Fibroblast of skin of left biceps (primary cell): ENCODE measurements around the gene METTL16.
A peak's percentile ranks its signal among the peaks of the same experiment; 100 is the strongest.
"Not testable (repeated sequence)": the region's sequence is repeated elsewhere in the genome, so short reads cannot be mapped to it uniquely, and the experiment has no call there.

ENCODE experiments used
- DNase-seq, 2 experiments: peaks; one replicate each; pipeline ENCODE4 v3.0.0-alpha.2; 2013; ENCODE audit warnings: low read depth in 2 of 2

Gene METTL16

DNA sequence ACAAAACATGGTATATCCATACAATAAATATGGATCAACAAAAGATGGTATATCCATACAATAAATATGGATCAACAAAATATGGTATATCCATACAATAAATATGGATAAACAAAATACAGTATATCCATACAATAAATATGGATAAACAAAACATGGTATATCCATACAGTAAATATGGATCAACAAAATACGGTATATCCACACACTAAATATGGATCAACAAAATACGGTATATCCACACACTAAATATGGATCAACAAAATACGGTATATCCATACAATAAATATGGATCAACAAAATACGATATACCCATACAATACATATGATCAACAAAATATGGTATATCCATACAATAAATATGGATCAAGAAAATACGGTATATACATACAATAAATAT lies 8.1 kb downstream of the METTL16 start:
- DNase-seq: no peak

DNA sequence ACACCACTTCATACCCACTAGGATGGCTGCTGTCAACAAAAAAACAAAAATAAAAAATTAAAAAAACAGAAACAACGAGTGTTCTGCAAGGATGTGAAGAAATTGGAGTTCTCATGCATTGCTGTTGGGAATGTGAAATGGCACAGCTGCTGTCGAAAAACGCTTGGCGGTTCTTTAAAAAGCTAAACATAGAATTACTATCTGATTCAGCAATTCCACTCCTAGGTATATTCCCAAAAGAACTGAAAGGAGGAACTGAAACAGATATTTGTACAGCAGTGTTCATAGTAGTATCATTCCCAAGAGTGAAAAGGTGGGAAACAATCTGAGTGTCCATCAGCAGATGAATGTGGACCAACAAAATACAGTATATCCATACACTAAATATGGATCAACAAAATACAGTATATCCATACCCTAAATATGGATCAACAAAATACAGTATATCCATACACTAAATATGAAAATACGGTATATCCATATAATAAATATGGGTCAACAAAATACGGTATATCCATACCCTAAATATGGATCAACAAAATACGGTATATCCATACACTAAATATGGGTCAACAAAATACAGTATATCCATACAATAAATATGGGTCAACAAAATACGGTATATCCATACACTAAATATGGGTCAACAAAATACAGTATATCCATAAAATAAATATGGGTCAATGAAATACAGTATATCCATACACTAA lies 8.7 kb downstream of the METTL16 start:
- DNase-seq: no peak

DNA sequence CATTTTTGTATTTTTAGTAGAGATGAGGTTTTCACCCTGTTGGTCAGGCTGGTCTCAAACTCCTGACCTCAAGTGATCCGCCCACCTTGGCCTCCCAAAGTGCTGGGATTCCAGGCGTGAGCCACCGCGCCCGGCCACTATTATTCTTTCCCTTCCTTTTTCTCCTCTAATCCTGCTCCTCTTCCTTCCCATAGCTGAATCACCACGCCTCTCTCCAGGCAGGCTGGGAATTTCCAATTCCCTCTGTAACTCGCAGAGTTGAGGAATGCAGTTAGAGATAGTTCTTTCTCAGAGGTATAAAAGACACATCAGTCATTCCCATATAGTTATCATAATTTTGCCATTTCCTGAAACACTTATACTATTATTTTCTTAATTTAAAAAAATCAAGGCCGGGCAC lies 11.2 kb downstream of the METTL16 start:
- DNase-seq: no peak

DNA sequence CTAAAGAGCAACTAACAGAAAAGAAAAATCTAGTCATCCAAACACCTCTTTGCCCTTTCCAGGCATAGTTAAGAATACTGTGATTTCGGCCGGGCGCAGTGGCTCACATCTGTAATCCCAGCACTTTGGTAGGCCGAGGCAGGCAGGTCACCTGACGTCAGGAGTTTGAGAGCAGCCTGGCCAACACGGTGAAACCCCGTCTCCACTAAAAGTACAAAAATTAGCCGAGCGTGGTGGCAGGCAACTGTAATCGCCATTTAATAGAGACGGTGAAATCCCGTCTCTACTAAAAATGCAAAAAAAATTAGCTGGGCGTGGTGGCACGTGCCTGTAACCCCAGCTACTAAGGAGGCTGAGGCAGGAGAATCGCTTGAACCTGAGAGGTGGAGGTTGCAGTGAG lies 22.4 kb downstream of the METTL16 start:
- DNase-seq: not testable (repeated sequence)

DNA sequence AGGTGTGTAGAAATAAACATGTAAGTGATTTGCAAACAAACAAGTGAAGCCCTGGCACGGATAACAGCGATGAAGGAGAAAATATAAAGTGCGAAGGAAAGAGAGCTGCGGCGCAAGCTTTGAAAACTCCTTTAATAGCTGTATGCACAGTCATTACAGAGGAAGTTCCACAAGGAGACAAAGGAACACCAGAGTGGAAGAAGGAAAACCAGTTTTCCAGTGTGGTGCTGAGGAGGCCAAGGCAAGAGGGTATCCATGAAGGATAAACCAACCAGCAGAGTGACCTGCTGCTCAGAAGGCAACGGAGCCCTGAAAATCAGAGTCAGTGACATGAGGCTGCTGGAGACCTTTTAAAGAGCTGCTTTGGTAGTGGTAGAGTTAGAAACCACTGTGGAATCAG lies 24.4 kb downstream of the METTL16 start:
- no peak for DNase-seq

DNA sequence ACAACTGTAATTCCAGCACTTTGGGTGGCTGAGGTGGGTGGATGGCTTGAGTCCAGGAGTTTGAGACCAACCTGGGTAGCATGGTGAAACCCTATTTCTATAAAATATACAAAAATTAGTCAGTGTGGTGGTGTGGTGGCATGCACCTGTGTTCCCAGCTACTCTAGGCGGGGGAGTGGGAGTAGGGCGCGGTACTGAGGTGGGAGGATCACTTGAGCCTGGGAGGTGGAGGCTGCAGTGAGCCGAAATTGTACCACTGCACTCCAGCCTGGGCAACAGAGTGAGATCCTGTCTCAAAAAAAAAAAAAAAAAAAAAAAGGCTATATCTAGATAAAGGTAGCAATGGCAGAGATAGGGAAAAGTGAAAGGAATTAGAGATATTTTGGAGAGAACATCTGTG lies 25.0 kb downstream of the METTL16 start:
- DNase-seq: not testable (repeated sequence)

DNA sequence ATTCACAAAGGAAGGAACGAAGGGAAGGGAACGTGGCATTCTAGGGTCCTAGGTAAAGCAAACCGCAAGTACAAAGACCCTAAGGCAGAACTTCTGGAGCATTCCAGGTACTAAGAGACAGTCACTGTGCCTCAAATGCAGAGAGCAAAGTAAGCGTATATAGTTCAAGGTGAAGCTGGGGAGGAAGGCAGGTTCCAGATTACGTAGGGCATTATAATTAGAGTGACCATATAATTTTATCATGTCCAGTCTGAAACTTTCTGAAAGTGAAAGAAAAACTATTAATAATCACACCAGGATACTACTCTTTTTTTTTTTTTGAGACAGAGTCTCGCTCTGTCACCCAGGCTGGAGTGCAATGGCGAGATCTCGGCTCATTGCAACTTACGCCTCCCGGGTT lies 25.7 kb downstream of the METTL16 start:
- no peak for DNase-seq

DNA sequence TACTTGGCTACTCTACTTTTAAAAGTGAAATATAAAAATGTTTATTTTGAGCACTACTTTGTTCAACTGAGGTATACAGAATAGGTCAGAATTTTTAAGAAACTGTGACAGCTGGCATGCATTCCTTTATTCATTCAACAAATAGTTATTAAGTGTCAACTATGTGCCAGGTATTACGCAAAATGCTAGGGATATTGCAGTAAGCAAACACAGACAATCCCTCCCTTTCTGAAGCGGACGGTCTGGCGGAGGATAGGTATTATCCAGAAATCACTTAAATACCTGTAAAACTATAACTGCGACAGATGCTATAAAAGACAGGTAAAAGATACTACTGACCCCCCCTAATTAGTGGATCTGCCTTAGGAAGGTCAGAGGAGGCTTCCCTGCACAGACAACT lies 26.1 kb downstream of the METTL16 start:
- DNase-seq: peak; percentile 4 to 15

DNA sequence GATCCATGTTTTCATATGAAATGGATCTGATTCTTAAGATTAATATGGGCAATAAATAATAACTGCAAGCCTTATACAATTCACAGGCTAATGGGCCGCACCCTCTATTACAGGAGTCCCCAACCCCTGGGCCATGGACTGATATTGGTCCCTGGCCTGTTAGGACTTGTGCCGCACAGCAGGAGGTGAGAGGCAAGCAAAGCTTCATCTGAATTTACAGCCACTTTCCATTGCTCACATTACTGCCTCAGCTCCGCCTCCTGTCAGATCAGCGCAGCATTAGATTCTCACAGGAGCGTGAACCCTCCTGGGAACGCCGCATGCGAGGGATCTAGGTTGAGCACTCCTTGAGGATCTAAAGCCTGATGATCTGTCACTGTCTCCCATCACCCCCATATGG lies 26.8 kb downstream of the METTL16 start:
- no peak for DNase-seq

DNA sequence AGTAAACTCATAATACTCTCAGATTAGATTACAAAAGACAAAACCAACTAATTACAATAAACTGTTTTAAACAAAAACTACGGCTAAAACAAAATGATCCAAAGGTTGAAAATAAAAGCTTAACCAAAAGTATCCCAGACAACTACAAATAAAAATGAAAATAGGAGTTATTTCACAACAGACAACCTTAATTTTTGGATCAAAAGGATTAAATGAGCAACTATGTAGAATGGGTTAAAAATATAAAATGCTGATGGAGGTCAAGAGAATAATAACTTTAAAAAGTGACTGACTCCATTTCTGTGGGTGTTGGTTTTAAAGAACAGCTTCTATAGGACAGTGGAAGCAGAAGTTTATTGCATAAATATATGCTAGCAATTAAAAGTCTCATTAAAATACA lies 28.6 kb downstream of the METTL16 start:
- no peak for DNase-seq

DNA sequence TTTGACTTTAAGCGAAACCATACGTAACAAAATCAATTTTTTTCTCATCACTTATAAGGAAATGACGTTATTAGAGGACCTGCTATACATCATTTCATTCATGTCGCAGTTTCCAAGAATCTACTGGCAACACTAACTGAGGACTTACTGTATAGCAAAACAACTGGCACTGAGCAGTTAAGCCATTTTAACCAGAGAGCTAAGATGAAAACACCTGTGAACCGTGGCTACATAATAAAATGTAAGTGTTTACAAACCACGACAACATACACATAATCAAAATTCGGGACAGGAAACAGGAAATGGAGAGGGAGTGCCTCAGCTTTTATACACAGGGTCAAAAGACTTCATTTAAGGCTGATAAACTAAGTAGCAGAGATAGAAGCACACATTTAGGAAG lies 29.5 kb downstream of the METTL16 start:
- no peak for DNase-seq

DNA sequence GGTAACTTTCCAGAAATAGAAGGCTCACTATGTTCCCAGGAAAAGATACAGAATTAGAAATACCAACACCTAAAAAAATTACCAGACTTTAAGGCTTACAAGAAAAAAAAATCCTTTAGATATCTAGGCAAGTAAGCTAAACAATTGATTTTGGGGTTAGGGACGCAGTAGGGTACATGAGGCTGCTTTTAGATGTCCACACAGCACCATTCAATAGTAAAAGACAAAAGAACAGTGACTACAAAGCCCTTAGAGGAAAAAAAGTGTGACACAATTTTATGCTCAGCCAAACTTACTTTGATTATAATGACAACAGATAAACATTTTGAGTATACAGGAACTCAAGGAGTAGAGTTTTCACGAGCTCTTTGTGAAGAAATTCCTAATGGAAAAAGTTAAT lies 29.9 kb downstream of the METTL16 start:
- DNase-seq: no peak

DNA sequence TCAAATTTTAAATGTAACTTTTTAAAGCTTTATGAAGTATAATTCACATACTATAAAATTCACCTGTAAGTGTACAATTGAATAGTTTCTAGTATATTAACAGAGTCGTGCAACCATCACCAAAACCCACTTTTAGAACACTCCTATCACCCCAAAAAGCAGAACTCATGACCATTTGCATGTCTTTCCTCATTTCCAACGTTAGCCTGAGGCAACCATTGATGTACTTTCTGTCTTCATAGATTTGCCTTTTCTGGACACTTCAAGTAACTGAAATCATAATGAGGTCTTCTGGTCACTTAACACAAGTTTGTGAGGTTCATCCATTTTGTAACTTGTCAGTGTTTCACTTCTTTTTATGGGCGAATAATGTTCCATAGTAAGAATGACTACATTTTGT lies 33.2 kb downstream of the METTL16 start:
- DNase-seq: no peak

DNA sequence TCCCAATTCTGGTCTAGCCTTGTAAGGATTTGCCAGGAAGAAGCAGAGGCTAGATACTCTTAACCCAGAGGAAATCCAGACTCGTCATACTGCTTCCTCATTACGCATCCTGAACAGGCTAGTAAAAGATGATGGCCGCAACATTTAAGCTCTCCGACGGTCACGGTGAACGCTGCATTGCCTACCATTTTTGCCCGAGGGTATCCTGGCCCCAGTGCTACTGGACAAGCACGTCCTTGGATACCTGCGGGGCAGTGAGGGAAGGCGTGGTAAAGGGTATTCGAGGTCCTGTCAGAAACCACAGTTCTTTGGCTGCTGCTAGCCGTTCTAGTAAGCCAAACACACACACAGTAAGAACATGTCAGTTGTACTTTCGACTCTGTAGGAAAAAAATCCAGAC lies 36.6 kb downstream of the METTL16 start:
- DNase-seq: no peak

DNA sequence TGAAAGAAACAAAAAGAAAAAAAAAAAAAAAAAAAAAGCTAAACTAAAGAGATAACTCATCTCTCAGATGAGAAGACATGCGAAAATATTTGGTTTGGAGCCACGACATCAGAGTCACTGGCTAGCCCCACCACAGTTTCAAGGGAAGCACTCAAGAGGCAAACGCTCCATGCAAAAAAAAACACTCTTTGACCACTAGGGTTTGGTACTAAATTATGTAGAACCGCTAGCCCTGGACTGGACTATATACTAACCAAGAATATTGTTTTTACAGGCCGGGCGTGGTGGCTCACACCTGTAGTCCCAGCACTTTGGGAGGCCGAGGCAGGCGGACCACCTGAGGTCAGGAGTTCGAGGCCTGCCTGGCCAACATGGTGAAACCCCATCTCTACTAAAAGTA lies 37.3 kb downstream of the METTL16 start:
- DNase-seq: no peak

DNA sequence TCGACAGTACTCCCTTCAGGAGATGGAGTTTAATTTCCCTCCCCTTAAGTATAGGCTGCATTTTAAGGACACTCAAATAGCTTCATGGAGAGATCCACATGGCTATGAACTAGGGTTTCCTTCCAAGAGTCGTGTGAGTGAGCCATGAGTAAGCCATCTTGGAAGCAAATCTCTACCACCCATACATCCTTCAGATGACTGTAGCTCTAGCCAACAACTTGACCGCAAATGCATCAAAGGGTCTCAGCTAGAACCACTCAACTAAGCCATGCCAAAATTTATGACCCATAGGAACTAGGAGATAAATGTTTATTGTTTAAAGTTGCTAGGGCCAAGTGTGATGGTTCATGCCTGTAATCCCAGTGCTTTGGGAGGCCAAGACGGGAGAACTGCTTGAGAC lies 43.4 kb downstream of the METTL16 start:
- peak; percentile 31 to 53 for DNase-seq

DNA sequence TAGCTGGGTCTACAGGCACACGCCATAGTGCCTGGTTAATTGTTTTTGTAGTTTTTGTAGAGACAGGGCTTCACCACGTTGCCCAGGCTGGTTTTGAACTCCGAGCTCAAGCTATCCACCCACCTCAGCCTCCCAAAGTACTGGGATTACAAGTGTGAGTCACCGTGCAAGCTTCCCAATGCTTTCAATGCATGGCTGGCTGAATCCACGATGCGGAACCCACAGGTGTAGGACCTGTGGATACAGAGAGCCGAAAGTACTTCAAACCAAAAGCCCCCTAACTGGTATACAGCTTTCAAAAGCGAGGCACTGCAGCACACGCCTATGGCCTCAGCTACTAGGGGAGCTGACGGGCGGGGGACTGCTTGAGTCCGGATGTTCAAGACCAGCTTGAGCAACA lies 44.8 kb downstream of the METTL16 start:
- no peak for DNase-seq

DNA sequence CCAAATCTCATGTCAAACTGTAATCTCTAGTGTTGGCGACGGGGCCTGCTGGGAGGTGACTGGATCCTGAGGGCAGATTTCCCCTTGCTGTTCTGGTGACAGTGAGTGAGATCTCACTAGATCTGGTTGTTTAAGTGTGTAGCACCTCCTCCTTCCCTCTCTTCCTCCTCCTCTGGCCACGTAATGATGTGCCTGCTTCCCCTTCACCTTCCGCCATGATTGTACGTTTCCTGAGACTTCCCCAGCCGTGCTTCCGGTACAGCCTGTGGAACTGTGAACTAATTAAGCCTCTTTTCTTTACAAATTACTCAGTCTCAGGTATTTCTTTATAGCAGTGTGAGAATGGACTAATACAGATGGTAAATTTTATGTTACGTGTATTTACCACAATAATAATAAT lies 49.2 kb downstream of the METTL16 start:
- no peak for DNase-seq

DNA sequence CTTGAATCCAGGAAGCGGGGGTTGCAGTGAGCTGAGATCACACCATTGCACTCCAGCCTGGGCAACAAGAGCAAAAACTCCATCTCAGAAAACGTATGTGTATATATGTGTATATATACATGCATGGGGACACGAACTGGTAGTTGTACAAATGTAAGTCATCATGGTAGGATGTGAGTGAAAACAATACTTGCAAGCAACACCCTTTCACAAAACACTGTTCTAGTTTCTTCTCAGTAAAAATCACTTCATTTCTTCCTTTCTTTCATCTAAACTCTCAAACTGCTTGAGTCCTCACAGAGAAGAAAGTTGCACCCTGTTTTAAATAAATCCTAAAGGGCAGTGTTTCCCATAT lies 51.8 kb downstream of the METTL16 start:
- no peak for DNase-seq

DNA sequence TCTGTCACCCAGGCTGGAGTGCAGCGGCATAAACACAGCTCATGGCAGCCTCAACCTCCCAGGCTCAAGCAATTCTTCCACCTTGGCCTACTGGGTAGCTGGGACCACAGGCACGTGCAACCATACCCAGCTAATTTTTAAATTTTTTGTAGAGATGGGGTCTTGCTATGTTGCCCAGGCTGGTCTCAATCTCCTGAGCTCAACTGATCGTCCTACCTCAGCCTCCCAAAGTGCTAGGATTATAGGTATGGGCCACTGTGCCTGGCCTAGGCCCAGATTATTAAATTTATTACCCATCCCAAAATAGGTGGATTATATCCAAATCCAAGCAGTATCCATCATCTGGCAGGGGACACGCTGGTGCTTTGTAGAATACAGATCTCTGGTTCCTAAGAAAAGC lies 53.8 kb downstream of the METTL16 start:
- DNase-seq: no peak

DNA sequence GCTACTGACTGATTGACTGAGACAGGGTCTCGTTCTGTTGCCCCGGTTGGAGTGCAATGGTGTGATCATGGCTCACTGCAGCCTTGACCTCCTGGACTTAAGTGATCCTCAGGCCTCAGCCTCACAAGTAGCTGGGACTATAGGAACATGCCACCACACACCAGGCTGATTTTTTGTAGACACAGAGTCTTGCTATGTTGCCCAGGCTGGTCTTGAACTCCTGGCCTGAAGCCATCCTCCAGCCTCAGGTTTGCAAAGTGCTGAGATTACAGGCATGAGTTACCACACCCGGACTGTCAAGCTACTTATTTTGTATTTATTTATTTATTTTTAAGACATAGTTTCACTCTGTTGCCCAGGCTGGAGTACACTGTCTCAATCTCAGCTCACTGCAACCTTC lies 55.2 kb downstream of the METTL16 start:
- no peak for DNase-seq

DNA sequence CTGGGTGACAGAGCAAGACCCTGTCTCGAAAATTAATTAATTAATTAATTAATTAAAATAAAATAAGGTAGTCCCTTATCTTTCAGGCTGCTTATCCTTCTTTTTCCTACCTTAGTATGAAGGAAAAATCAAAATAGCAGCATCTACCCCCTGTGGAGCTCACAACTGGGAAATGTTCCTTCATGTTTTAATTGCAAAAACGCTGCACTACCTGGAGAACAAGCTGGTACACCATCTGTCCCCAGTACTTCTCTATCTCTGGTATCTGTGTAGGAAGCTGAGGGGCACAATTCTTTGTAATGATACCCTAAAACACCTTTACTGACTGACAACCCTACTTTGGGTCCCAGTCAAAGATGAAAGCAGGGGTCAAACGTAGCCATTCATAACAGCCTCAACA lies 55.7 kb downstream of the METTL16 start:
- DNase-seq: no peak

DNA sequence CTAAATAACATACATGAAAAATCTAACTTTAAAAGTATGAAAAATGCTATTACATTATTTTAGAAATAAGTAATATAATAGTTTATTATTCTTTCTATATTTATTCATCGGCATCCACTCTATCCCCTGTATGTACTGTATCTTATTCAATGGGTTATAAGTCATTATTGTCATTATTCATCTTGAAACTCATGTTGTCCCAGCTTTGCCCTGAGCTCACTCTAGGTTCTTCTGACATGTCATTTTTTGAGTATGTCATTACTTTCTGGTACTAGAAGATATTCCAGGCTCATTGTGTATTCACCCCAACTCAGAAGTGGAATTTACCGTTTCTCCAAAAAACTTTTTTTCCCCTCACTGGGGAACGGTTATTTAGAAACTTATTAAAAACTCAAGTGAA lies 57.8 kb downstream of the METTL16 start:
- DNase-seq: no peak

DNA sequence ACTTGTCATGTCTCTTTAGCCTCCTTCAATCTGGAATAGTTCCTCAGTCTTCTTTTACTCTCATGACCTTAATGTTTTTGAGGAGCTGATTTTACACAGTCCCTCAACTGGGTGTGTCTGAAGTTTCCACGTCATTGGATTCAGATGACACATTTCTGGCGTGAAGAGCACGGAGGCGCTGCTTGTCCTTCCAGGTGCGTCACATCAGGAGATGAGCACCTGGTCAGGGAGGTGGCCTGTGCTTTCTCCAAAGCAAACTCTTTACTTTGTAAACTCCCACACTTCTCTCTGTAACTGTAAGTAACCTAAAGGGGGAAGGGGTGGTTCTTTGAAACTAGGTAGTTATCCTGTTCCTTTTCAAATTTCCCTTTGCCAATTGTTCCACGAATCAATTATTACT lies 58.4 kb downstream of the METTL16 start:
- no peak for DNase-seq
